Hepatocyte (in vitro differentiated cells): ENCODE data around the gene GDA. TPM values are rescaled to one million over a fixed set of nuclear protein-coding genes. Genes with fewer than 3 reads are reported as not detected.

Experiments used
- DNase-seq: peaks from one replicate; pipeline ENCODE4 v3.0.0-alpha.2; 2016; ENCODE audit warnings: low spot score
- H2AFZ ChIP-seq: fragments of 200-600 bp; sonication (generic); 2 replicates; pipeline ENCODE4 v1.6.0; 2016; ENCODE audit warnings: antibody characterized with exemption, mild to moderate bottlenecking
- H3K27ac ChIP-seq: fragments of 200-600 bp; sonication (generic); 2 replicates; pipeline ENCODE4 v1.5.1; 2016; ENCODE audit warnings: mild to moderate bottlenecking
- H3K27me3 ChIP-seq: fragments of 200-600 bp; sonication (generic); 2 replicates; pipeline ENCODE4 v1.6.1; 2016
- H3K36me3 ChIP-seq: fragments of 200-600 bp; sonication (generic); replicated peaks from 2 replicates; pipeline ENCODE4 v1.5.1; 2016; ENCODE audit warnings: low read depth; ENCODE audit not compliant: insufficient read depth
- H3K4me1 ChIP-seq: fragments of 200-600 bp; sonication (generic); 2 replicates; pipeline ENCODE4 v1.5.1; 2016; ENCODE audit warnings: mild to moderate bottlenecking, moderate library complexity; ENCODE audit not compliant: insufficient read depth
- H3K4me2 ChIP-seq: fragments of 200-600 bp; sonication (generic); 2 replicates; pipeline ENCODE4 v1.6.0; 2016
- H3K4me3 ChIP-seq: fragments of 200-600 bp; sonication (generic); 2 replicates; pipeline ENCODE4 v1.5.1; 2016; ENCODE audit warnings: mild to moderate bottlenecking
- H3K79me2 ChIP-seq: fragments of 200-600 bp; sonication (generic); 2 replicates; pipeline ENCODE4 v1.6.0; 2017; ENCODE audit warnings: mild to moderate bottlenecking
- H3K9me2 ChIP-seq: fragments of 200-600 bp; sonication (generic); replicated peaks from 2 replicates; pipeline ENCODE4 v1.6.0; 2017; ENCODE audit warnings: mild to moderate bottlenecking; ENCODE audit not compliant: insufficient read depth
- H3K9me3 ChIP-seq: fragments of 200-600 bp; sonication (generic); 2 replicates; pipeline ENCODE4 v1.5.1; 2016; ENCODE audit warnings: low read depth, mild to moderate bottlenecking
- H4K20me1 ChIP-seq: fragments of 200-600 bp; sonication (generic); 2 replicates; pipeline ENCODE4 v1.6.0; 2016; ENCODE audit warnings: mild to moderate bottlenecking; ENCODE audit not compliant: insufficient read depth, poor library complexity, severe bottlenecking
- EZH2 ChIP-seq: fragments of 200-600 bp; sonication (generic); IDR thresholded peaks from 2 replicates; pipeline ENCODE4 v1.6.1; 2016; ENCODE audit warnings: antibody characterized with exemption, mild to moderate bottlenecking, borderline replicate concordance
- EZH2phosphoT487 ChIP-seq: fragments of 200-600 bp; sonication (generic); IDR thresholded peaks from one replicate; pipeline ENCODE4 v1.6.1; 2018; ENCODE audit warnings: antibody characterized with exemption, mild to moderate bottlenecking, low read depth, moderate library complexity; ENCODE audit not compliant: unreplicated experiment, severe bottlenecking
- WGBS: methylation state at CpG from one replicate; pipeline ENCODE4 v1.1.6; 2016; ENCODE audit warnings: low lambda C conversion rate; ENCODE audit errors: missing lambda C conversion rate; 5-methylcytosine and 5-hydroxymethylcytosine counted together
- polyA plus RNA-seq: library from polyadenylated mRNA; unstranded; fragments of >200 nt; fragmentation: Nextera tagmentation; extraction: Ambion mirVana; gene quantifications from 2 replicates; pipeline ENCODE4 v1.2.1, GENCODE V29; 2016
- total RNA-seq: library from RNA; depleted of rRNA; stranded (reverse); fragments of >200 nt; gene quantifications from 2 replicates; pipeline ENCODE4 v1.2.3, GENCODE V29; 2014
- TF ChIP-seq, protein P1 (sequence below): fragments of 200-600 bp; sonication (generic); IDR thresholded peaks from 2 replicates; pipeline ENCODE4 v1.5.1; 2016; ENCODE audit warnings: antibody characterized with exemption, mild to moderate bottlenecking; ENCODE audit not compliant: poor library complexity

Gene GDA
- total and polyA plus RNA-seq, 2 experiments from 2014 or later = 14.4 to 23.6 TPM

DNA sequence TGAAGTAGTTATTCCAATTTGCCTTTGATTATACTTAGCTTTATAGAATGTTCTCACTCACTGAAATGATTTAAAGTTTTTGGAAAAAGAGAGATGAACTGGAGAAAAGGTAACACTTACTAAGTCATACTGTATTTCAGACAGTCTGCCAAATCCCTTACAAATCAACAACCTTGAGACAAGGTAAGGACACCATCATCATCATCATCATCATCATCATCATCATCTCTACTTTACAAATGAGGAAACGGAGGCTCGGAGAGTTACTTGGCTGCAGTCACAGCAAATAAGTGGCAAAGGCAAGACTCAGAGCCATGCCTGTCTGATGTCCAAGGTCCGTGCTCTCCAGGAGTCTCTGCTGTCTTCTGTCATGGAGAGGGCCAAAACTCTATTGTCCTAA lies 9.4 kb downstream of the GDA start:
- Histone ChIP-seq H2AFZ (no peak overlapping the region), H3K4me2 (no peak overlapping the region), H3K27ac (no peak overlapping the region), H3K36me3 (no peaks in the 10 kb centered on the region), H3K9me3 (no peaks in the 10 kb centered on the region), H4K20me1 (no peaks in the 10 kb centered on the region), H3K4me3 (no peak overlapping the region), H3K4me1 (peaks cover 18% of the 10 kb centered on the region), H3K79me2 (peaks cover 9% of the 10 kb centered on the region), H3K27me3 (no peaks in the 10 kb centered on the region), H3K9me2 (no peaks in the 10 kb centered on the region)
- no peak for DNase-seq
- 88% methylated on average over 3 of the region's 3 CpGs for WGBS
- TF ChIP-seq EZH2 = no peak
- no peak for TF ChIP-seq EZH2phosphoT487
- TF ChIP-seq, protein P1, sequence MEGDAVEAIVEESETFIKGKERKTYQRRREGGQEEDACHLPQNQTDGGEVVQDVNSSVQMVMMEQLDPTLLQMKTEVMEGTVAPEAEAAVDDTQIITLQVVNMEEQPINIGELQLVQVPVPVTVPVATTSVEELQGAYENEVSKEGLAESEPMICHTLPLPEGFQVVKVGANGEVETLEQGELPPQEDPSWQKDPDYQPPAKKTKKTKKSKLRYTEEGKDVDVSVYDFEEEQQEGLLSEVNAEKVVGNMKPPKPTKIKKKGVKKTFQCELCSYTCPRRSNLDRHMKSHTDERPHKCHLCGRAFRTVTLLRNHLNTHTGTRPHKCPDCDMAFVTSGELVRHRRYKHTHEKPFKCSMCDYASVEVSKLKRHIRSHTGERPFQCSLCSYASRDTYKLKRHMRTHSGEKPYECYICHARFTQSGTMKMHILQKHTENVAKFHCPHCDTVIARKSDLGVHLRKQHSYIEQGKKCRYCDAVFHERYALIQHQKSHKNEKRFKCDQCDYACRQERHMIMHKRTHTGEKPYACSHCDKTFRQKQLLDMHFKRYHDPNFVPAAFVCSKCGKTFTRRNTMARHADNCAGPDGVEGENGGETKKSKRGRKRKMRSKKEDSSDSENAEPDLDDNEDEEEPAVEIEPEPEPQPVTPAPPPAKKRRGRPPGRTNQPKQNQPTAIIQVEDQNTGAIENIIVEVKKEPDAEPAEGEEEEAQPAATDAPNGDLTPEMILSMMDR = no peak

DNA sequence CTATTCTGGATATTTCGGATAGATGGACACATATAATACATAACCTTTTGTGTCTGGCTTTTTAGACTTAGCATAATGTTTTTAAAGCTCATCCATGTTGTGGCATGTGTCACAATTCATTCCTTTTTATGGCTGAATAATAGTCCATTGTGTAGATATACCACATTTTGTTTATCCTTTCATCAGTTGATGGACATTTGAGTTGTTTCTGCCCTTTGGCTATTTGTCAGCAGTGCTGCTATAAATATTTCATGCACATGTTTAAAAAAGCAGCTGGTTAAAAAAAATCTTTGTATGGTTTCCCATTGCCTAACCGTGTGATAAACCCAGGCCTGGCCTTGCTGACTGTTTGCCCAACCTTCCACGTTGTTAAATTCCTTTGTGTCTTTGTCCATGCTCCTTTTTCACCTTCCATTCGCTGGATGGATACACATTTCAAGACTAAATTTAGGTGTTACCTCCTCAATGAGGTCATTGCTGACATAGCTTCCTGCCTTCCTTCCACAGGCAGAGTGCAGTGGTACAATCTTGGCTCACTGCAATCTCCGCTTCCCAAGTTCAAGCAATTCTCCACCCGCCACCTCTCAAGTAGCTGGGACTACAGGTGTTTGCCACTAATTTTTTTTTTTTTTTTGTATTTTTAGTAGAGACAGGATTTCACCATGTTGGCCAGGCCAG lies 11.3 kb downstream of the GDA start:
- TF ChIP-seq EZH2 (no peak), EZH2phosphoT487 (no peak)
- TF ChIP-seq, protein P1 = no peak
- no peak for DNase-seq

DNA sequence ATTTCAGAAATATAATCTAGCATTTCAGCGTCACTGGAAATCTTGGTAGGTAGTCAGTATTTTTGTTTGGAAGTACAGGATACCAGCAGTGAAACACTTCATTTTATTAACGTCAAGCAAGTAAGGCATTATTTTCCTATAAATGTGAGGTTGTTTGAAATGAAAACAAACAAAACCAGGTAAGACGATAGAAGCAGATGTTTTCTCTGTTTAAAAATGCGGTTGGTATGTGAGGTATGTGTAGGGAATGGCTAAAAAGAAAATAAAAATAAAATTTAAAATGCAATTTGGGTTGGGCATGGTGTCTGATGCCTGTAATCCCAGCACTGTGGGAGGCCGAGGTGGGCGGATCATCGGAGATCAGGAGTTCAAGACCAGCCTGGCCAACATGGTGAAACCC lies 16.1 kb downstream of the GDA start:
- Histone ChIP-seq H3K36me3 (peaks cover 3% of the 10 kb centered on the region), H3K27ac (no peak overlapping the region), H3K4me3 (no peak overlapping the region), H4K20me1 (no peaks in the 10 kb centered on the region), H3K4me2 (no peak overlapping the region), H3K27me3 (no peaks in the 10 kb centered on the region), H3K9me3 (no peaks in the 10 kb centered on the region), H2AFZ (no peak overlapping the region), H3K4me1 (no peaks in the 10 kb centered on the region), H3K9me2 (no peaks in the 10 kb centered on the region), H3K79me2 (no peaks in the 10 kb centered on the region)
- WGBS = 86% methylated on average over 7 of the region's 7 CpGs
- TF ChIP-seq, protein P1 = no peak
- TF ChIP-seq EZH2phosphoT487 (no peak), EZH2 (no peak)
- no peak for DNase-seq

More for the DNA sequence above, 11.3 kb downstream of the GDA start:
- H3K27me3 ChIP-seq = no peaks in the 10 kb centered on the region
- no peak overlapping the region for H2AFZ ChIP-seq
- H3K9me2 ChIP-seq = no peaks in the 10 kb centered on the region
- H4K20me1 ChIP-seq = no peaks in the 10 kb centered on the region
- peaks cover 9% of the 10 kb centered on the region for H3K79me2 ChIP-seq
- H3K9me3 ChIP-seq = no peaks in the 10 kb centered on the region
- no peak overlapping the region for H3K4me3 ChIP-seq
- 91% methylated on average over 6 of the region's 6 CpGs for WGBS
- peaks cover 7% of the 10 kb centered on the region for H3K4me1 ChIP-seq
- H3K36me3 ChIP-seq = no peaks in the 10 kb centered on the region
- no peak overlapping the region for H3K27ac ChIP-seq
- no peak overlapping the region for H3K4me2 ChIP-seq
